BLaER1 (cell line): ENCODE results near the gene BCL2L2.

Source experiments
- H3K27ac ChIP-seq: shearing (Covaris generic); formaldehyde crosslinking; 2 replicates; pipeline ENCODE4 v1.8.1; 2022
- H3K27me3 ChIP-seq: shearing (Covaris generic); formaldehyde crosslinking; 2 replicates; pipeline ENCODE4 v1.8.1; 2022
- H3K36me3 ChIP-seq: shearing (Covaris generic); formaldehyde crosslinking; 2 replicates; pipeline ENCODE4 v1.8.1; 2022
- H3K4me1 ChIP-seq: shearing (Covaris generic); formaldehyde crosslinking; 2 replicates; pipeline ENCODE4 v1.8.1; 2022
- H3K4me2 ChIP-seq: shearing (Covaris generic); formaldehyde crosslinking; 2 replicates; pipeline ENCODE4 v1.8.1; 2022
- H3K4me3 ChIP-seq: shearing (Covaris generic); formaldehyde crosslinking; 2 replicates; pipeline ENCODE4 v1.8.1; 2022
- H3K9ac ChIP-seq: shearing (Covaris generic); formaldehyde crosslinking; 2 replicates; pipeline ENCODE4 v1.8.1; 2022
- H3K9me3 ChIP-seq: shearing (Covaris generic); formaldehyde crosslinking; 2 replicates; pipeline ENCODE4 v1.8.1; 2022
- H4K20me1 ChIP-seq: shearing (Covaris generic); formaldehyde crosslinking; 2 replicates; pipeline ENCODE4 v1.8.1; 2022
- Cebpa-rat ChIP-seq: shearing (Covaris generic); IDR thresholded peaks from 2 replicates; pipeline ENCODE4 v1.8.1; 2022

The BCL2L2 gene

GRCh38 chr14:23357261-23357660, 50.6 kb downstream of the BCL2L2 start:
- Histone ChIP-seq H3K4me3 (no peak overlapping the region), H3K9me3 (peaks cover 2% of the 10 kb centered on the region), H3K9ac (no peak overlapping the region), H3K36me3 (no peaks in the 10 kb centered on the region), H3K4me2 (no peak overlapping the region), H3K4me1 (0 out of 2 replicates have a peak, but pooled peaks cover 2% of the 10 kb centered on the region), H4K20me1 (no peaks in the 10 kb centered on the region), H3K27ac (no peak overlapping the region), H3K27me3 (no peaks in the 10 kb centered on the region)
- TF ChIP-seq Cebpa-rat, result no peak

GRCh38 chr14:23358042-23358441, 51.4 kb downstream of the BCL2L2 start:
- H3K36me3 ChIP-seq, result no peaks in the 10 kb centered on the region
- H3K27me3 ChIP-seq, result no peaks in the 10 kb centered on the region
- H3K4me3 ChIP-seq, result no peak overlapping the region
- no peaks in the 10 kb centered on the region for H4K20me1 ChIP-seq
- no peak overlapping the region for H3K4me2 ChIP-seq
- 0 out of 2 replicates have a peak, but pooled peaks cover 5% of the 10 kb centered on the region for H3K4me1 ChIP-seq
- H3K27ac ChIP-seq, result no peak overlapping the region
- no peak for TF ChIP-seq Cebpa-rat
- H3K9me3 ChIP-seq, result no peaks in the 10 kb centered on the region
- no peak overlapping the region for H3K9ac ChIP-seq

GRCh38 chr14:23358553-23359166, 52.0 kb downstream of the BCL2L2 start:
- Histone ChIP-seq H3K27me3 (no peaks in the 10 kb centered on the region), H4K20me1 (no peaks in the 10 kb centered on the region), H3K9ac (no peak overlapping the region), H3K4me2 (no peak overlapping the region), H3K36me3 (no peaks in the 10 kb centered on the region), H3K27ac (no peak overlapping the region), H3K4me1 (peaks cover 9% of the 10 kb centered on the region; the same call in 1 of the 2 replicates), H3K4me3 (no peak overlapping the region), H3K9me3 (no peaks in the 10 kb centered on the region)
- no peak for TF ChIP-seq Cebpa-rat

GRCh38 chr14:23359167-23359626, 52.6 kb downstream of the BCL2L2 start:
- no peaks in the 10 kb centered on the region for H3K36me3 ChIP-seq
- H3K4me2 ChIP-seq, result no peak overlapping the region
- no peak overlapping the region for H3K27ac ChIP-seq
- H3K9me3 ChIP-seq, result no peaks in the 10 kb centered on the region
- H4K20me1 ChIP-seq, result no peaks in the 10 kb centered on the region
- no peak overlapping the region for H3K9ac ChIP-seq
- H3K4me3 ChIP-seq, result no peak overlapping the region
- TF ChIP-seq Cebpa-rat, result no peak
- H3K4me1 ChIP-seq, result peaks cover 10% of the 10 kb centered on the region; the same call in 1 of the 2 replicates
- H3K27me3 ChIP-seq, result peaks cover 4% of the 10 kb centered on the region; the same call in 1 of the 2 replicates

- TF ChIP-seq Cebpa-rat, result no peak
- no peak overlapping the region for H3K4me3 ChIP-seq
- H3K36me3 ChIP-seq, result no peaks in the 10 kb centered on the region
- H3K4me2 ChIP-seq, result no peak overlapping the region
- peaks cover 10% of the 10 kb centered on the region; the same call in 1 of the 2 replicates for H3K4me1 ChIP-seq
- no peak overlapping the region for H3K27ac ChIP-seq
- no peaks in the 10 kb centered on the region; the same call in 1 of the 2 replicates for H3K9me3 ChIP-seq
- no peaks in the 10 kb centered on the region for H4K20me1 ChIP-seq
- peaks cover 11% of the 10 kb centered on the region for H3K27me3 ChIP-seq
- no peak overlapping the region for H3K9ac ChIP-seq
Measured at GRCh38 chr14:23359722-23360447, 53.3 kb downstream of the BCL2L2 start.

GRCh38 chr14:23360496-23360895, 53.9 kb downstream of the BCL2L2 start:
- no peak for TF ChIP-seq Cebpa-rat
- H3K27ac ChIP-seq, result no peak overlapping the region
- H4K20me1 ChIP-seq, result no peaks in the 10 kb centered on the region
- no peak overlapping the region for H3K9ac ChIP-seq
- H3K4me2 ChIP-seq, result no peak overlapping the region
- H3K4me3 ChIP-seq, result no peak overlapping the region
- no peaks in the 10 kb centered on the region for H3K36me3 ChIP-seq
- H3K27me3 ChIP-seq, result peaks cover 17% of the 10 kb centered on the region
- peaks cover 10% of the 10 kb centered on the region; the same call in 1 of the 2 replicates for H3K4me1 ChIP-seq
- peaks cover 6% of the 10 kb centered on the region for H3K9me3 ChIP-seq

GRCh38 chr14:23361320-23361719, 54.7 kb downstream of the BCL2L2 start:
- H3K9ac ChIP-seq, result no peak overlapping the region
- H3K4me3 ChIP-seq, result no peak overlapping the region
- H3K4me1 ChIP-seq, result peaks cover 10% of the 10 kb centered on the region; the same call in 1 of the 2 replicates
- H3K36me3 ChIP-seq, result no peaks in the 10 kb centered on the region
- peaks cover 10% of the 10 kb centered on the region for H3K9me3 ChIP-seq
- no peak for TF ChIP-seq Cebpa-rat
- no peaks in the 10 kb centered on the region for H4K20me1 ChIP-seq
- no peak overlapping the region for H3K27ac ChIP-seq
- peaks cover 23% of the 10 kb centered on the region for H3K27me3 ChIP-seq
- H3K4me2 ChIP-seq, result no peak overlapping the region
